Mucosa of rectum (tissue), 2 donors: ENCODE measurements around the gene GPX8.

Experiments
- H3K27ac ChIP-seq, 2 donors: one replicate each; pipeline ENCODE4 v1.7.0; 2013; ENCODE audit warnings: inconsistent platforms in 2 of 2, low read depth in 2 of 2, low read length in 2 of 2
- H3K27me3 ChIP-seq, 2 donors: one replicate each; pipeline ENCODE4 v1.7.0; 2013; ENCODE audit warnings: low read length in 2 of 2; ENCODE audit not compliant: control insufficient read depth in 2 of 2, insufficient read depth in 2 of 2
- H3K36me3 ChIP-seq, 2 donors: one replicate each; pipeline ENCODE4 v1.7.0; 2013; ENCODE audit warnings: low read length in 2 of 2; ENCODE audit not compliant: control insufficient read depth in 2 of 2, insufficient read depth in 2 of 2
- H3K4me1 ChIP-seq, 2 donors: one replicate each; pipeline ENCODE4 v1.7.0; 2013; ENCODE audit warnings: low read length in 2 of 2, mild to moderate bottlenecking in 1 of 2; ENCODE audit not compliant: control insufficient read depth in 2 of 2, insufficient read depth in 2 of 2
- H3K4me3 ChIP-seq, 2 donors: one replicate each; pipeline ENCODE4 v1.7.0; 2013; ENCODE audit warnings: low read length in 2 of 2
- H3K9ac ChIP-seq, 2 donors: one replicate each; pipeline ENCODE4 v1.7.0; 2013; ENCODE audit warnings: low read length in 2 of 2, low read depth in 1 of 2, mild to moderate bottlenecking in 1 of 2
- H3K9me3 ChIP-seq, 2 donors: one replicate each; pipeline ENCODE4 v1.7.0; 2013; ENCODE audit warnings: low read length in 2 of 2; ENCODE audit not compliant: control insufficient read depth in 2 of 2
- donor health status: healthy.
- donor health status: Normal muscosa, but diverticular disease.

The GPX8 gene

GRCh38 chr5:55172051-55172899 is 12.3 kb downstream of the GPX8 start:
- Histone ChIP-seq H3K27me3 (peaks cover 25 to 30% of the 10 kb centered on the region in 2 donors), H3K36me3 (no peaks in the 10 kb centered on the region), H3K4me3 (peak overlapping the region; percentile 64 to 75), H3K27ac (no peak overlapping the region), H3K4me1 (peaks cover 20% of the 10 kb centered on the region in 2 donors), H3K9ac (no peak overlapping the region), H3K9me3 (no peaks in the 10 kb centered on the region)

- Histone ChIP-seq H3K9me3 (no peaks in the 10 kb centered on the region), H3K27me3 (peaks cover 28 to 33% of the 10 kb centered on the region in 2 donors), H3K4me3 (peak within 1 kb of the TSS; percentile 64 to 75), H3K27ac (no peak within 1 kb of the TSS), H3K36me3 (no peaks in the 10 kb centered on the region), H3K9ac (peak within 1 kb of the TSS; percentile 18 to 28), H3K4me1 (peaks cover 20% of the 10 kb centered on the region in 2 donors)
These were observed 13.1 kb downstream of the GPX8 start, which contains the start of gene CDC20B for GRCh38 chr5:55172937-55173686. CDC20B (minus strand) TSS chr5:55173177; CDS start chr5:55173000, 177 bp downstream.

GRCh38 chr5:55173687-55174230 is 13.8 kb downstream of the GPX8 start:
- Histone ChIP-seq H3K9ac (peak overlapping the region in 1 of 2 donors; percentile 28), H3K4me3 (peak overlapping the region; percentile 59 to 75), H3K36me3 (no peaks in the 10 kb centered on the region), H3K27me3 (peaks cover 27 to 33% of the 10 kb centered on the region in 2 donors), H3K4me1 (peaks cover 20% of the 10 kb centered on the region in 2 donors), H3K9me3 (no peaks in the 10 kb centered on the region), H3K27ac (no peak overlapping the region)

GRCh38 chr5:55175781-55176175 is 15.8 kb downstream of the GPX8 start:
- peaks cover 27 to 36% of the 10 kb centered on the region in 2 donors for H3K27me3 ChIP-seq
- no peak overlapping the region for H3K27ac ChIP-seq
- H3K4me1 ChIP-seq = peaks cover 20% of the 10 kb centered on the region in 2 donors
- no peak overlapping the region for H3K9ac ChIP-seq
- no peaks in the 10 kb centered on the region for H3K9me3 ChIP-seq
- H3K4me3 ChIP-seq = peak overlapping the region; percentile 46 to 51
- H3K36me3 ChIP-seq = no peaks in the 10 kb centered on the region

GRCh38 chr5:55176176-55176818 is 16.3 kb downstream of the GPX8 start:
- Histone ChIP-seq H3K9me3 (no peaks in the 10 kb centered on the region), H3K4me1 (peaks cover 20% of the 10 kb centered on the region in 2 donors), H3K4me3 (peak overlapping the region; percentile 46 to 68), H3K27me3 (peaks cover 27 to 36% of the 10 kb centered on the region in 2 donors), H3K36me3 (no peaks in the 10 kb centered on the region), H3K9ac (peak overlapping the region in 1 of 2 donors; percentile 0), H3K27ac (no peak overlapping the region)

- H3K4me1 ChIP-seq = peaks cover 18 to 20% of the 10 kb centered on the region in 2 donors
- H3K27me3 ChIP-seq = peaks cover 30 to 36% of the 10 kb centered on the region in 2 donors
- peak overlapping the region in 1 of 2 donors; percentile 0 for H3K9ac ChIP-seq
- no peak overlapping the region for H3K4me3 ChIP-seq
- no peak overlapping the region for H3K27ac ChIP-seq
- H3K36me3 ChIP-seq = no peaks in the 10 kb centered on the region
- no peaks in the 10 kb centered on the region for H3K9me3 ChIP-seq
These were observed 17.1 kb downstream of the GPX8 start for GRCh38 chr5:55177078-55177477.

GRCh38 chr5:55180016-55180415 is 20.0 kb downstream of the GPX8 start:
- peaks cover 19 to 25% of the 10 kb centered on the region in 2 donors for H3K27me3 ChIP-seq
- peaks cover 4 to 10% of the 10 kb centered on the region in 2 donors for H3K4me1 ChIP-seq
- no peak overlapping the region for H3K27ac ChIP-seq
- no peak overlapping the region for H3K9ac ChIP-seq
- no peak overlapping the region for H3K4me3 ChIP-seq
- no peaks in the 10 kb centered on the region for H3K36me3 ChIP-seq
- no peaks in the 10 kb centered on the region for H3K9me3 ChIP-seq

- H3K36me3 ChIP-seq = no peaks in the 10 kb centered on the region
- no peak overlapping the region for H3K9ac ChIP-seq
- no peak overlapping the region for H3K4me3 ChIP-seq
- H3K27me3 ChIP-seq = peaks cover 16 to 18% of the 10 kb centered on the region in 2 donors
- no peak overlapping the region for H3K27ac ChIP-seq
- no peaks in the 10 kb centered on the region for H3K4me1 ChIP-seq
- H3K9me3 ChIP-seq = no peaks in the 10 kb centered on the region
These were observed 27.4 kb downstream of the GPX8 start for GRCh38 chr5:55187370-55187769.

GRCh38 chr5:55188656-55189540 is 28.9 kb downstream of the GPX8 start:
- Histone ChIP-seq H3K9ac (no peak overlapping the region), H3K27ac (no peak overlapping the region), H3K36me3 (no peaks in the 10 kb centered on the region), H3K4me1 (no peaks in the 10 kb centered on the region), H3K27me3 (peaks cover 14 to 23% of the 10 kb centered on the region in 2 donors), H3K4me3 (no peak overlapping the region), H3K9me3 (no peaks in the 10 kb centered on the region)
